Right lobe of liver (tissue), 4 donors: ENCODE results near the gene KREMEN1.

ENCODE experiments used
- POLR2A ChIP-seq: fragments of 450-650 bp; IDR thresholded peaks from one replicate; pipeline ENCODE4 v1.6.1; 2017; ENCODE audit warnings: antibody characterized with exemption, mild to moderate bottlenecking
- TF ChIP-seq, protein P1 (sequence below), 4 donors: fragments of 200-600 bp in 3 of 4; fragments of 450-650 bp in 1 of 4; IDR thresholded peaks; one replicate each; pipeline versions ENCODE4 v1.5.1 to v1.8.0; 2016 to 2022; ENCODE audit warnings: antibody characterized with exemption in 4 of 4, mild to moderate bottlenecking in 2 of 4
- donor health status: DM: no; HTN: no; CAD: no.
- donor health status: DM: no; HTN: no; CAD: no.
- donor health status: DM: no; HTN: yes; CAD: no.

DNA sequence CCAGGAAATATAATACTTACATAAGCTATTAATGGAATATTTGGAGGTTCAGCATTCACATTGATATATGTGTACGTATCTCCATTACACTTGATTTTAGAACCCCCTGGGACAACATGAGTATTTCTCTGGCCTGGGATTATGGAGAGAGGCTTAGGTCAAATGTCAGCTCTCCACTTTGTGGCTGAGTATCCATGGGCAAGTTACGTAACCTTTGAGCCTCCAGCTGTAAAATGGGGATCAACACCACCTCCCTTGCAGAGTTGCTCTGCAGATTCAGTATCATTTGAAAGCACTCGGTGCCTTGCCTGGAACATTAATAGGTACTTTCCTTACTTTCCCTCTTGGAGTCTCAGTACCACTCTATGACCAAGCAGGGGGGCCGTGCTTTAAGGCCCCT, 44.4 kb upstream of the KREMEN1 start:
- TF ChIP-seq, protein P1, sequence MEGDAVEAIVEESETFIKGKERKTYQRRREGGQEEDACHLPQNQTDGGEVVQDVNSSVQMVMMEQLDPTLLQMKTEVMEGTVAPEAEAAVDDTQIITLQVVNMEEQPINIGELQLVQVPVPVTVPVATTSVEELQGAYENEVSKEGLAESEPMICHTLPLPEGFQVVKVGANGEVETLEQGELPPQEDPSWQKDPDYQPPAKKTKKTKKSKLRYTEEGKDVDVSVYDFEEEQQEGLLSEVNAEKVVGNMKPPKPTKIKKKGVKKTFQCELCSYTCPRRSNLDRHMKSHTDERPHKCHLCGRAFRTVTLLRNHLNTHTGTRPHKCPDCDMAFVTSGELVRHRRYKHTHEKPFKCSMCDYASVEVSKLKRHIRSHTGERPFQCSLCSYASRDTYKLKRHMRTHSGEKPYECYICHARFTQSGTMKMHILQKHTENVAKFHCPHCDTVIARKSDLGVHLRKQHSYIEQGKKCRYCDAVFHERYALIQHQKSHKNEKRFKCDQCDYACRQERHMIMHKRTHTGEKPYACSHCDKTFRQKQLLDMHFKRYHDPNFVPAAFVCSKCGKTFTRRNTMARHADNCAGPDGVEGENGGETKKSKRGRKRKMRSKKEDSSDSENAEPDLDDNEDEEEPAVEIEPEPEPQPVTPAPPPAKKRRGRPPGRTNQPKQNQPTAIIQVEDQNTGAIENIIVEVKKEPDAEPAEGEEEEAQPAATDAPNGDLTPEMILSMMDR (IDR thresholded peaks at IDR 0.05), result no peak
- no peak for TF ChIP-seq POLR2A
